Measurements from ENCODE around the gene USP49. TPM values are rescaled to one million over a fixed set of nuclear protein-coding genes. Genes with fewer than 3 reads are reported as not detected.
A peak's percentile ranks its signal among the peaks of the same experiment; 100 is the strongest.

The USP49 gene
- total RNA-seq, 4 donors from 2014 or later: 2.3 to 7.9 (median 4.0) TPM

DNA sequence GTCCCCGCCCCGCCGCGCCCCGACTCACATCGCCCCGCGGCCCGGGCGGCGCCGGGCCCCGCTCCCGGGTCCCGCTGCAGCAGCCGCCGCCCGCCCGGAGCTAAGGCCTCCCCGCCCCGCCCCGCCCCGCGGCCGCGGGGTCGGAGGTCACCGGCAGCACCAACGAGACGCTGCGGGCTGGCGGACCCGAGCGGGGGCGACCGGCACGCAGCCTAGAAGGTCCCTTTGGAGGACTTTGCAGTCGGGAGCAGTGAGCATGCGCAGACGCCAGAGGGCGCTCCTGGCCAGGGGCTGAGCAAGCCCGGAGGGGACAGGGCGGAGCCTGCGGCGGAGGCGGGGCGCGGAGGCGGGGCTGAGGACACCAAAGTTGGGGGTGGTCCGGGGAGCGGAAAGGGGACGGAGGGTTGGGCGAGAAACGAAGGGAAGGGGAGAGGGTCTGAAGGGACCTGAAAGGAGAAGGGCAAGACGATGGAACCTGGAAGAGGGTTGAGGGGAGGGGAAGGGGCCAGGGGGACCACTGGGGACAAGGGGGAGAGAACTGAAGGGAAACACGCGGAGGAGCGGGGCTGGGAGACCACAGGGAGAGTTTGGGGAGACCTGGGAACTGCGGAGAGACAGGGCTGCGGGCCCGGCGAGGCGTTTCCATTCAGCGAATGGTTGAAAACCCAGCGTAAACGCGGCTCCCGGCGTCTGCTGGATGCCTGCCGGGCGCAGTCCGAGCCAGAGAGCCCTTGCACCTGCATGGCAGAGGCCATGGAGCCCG, 115.2 kb downstream of the USP49 start, which contains the start of gene FRS3:
Gene FRS3, minus strand, starts transcription at position 113 of the 763 bp plus-strand sequence. CDS start 2,913 bp downstream, outside the sequence.
- Histone ChIP-seq H3K36me3 (peaks cover 0 to 2% (median 0%) of the 10 kb centered on the region in 4 donors), H3K27ac (peak within 1 kb of the TSS; percentile 88 to 96 (median 92)), H3K4me1 (peaks cover 13 to 23% (median 20%) of the 10 kb centered on the region in 4 donors), H3K27me3 (no peaks in the 10 kb centered on the region), H3K4me3 (peak within 1 kb of the TSS; percentile 67 to 91 (median 84)), H3K9me3 (no peaks in the 10 kb centered on the region)
- 1% methylated on average over 14 to 38 of the region's 73 CpGs for WGBS, 2 donors (ENCODE audit: low coverage in 1 of 2)
- DNase-seq: peak; percentile 100
- in situ Hi-C loops (cut with MboI; ENCODE audit: low pct_ligation_motif_present in 1 of 4, low pct_unique_long_range_greater_than_20kb in 1 of 4, low sequenced_read_pairs in 3 of 4): loop anchor here in 3 of 4 donors (5.0 to 25.0 kb wide), 3 partner anchors 132 to 267 kb away; partner anchors contain the start of genes BYSL (in 1 of the 3) and MED20 (in 1 of the 3)
- intact Hi-C loops (cut with DNase I; ENCODE audit: low total_unique reads): loop anchor here (5.0 kb wide), 2 partner anchors 263 to 267 kb away; no protein-coding TSS in a partner anchor
- no peak for TF ChIP-seq POLR2A (IDR thresholded peaks at IDR 0.05)
- TF ChIP-seq, protein P1, sequence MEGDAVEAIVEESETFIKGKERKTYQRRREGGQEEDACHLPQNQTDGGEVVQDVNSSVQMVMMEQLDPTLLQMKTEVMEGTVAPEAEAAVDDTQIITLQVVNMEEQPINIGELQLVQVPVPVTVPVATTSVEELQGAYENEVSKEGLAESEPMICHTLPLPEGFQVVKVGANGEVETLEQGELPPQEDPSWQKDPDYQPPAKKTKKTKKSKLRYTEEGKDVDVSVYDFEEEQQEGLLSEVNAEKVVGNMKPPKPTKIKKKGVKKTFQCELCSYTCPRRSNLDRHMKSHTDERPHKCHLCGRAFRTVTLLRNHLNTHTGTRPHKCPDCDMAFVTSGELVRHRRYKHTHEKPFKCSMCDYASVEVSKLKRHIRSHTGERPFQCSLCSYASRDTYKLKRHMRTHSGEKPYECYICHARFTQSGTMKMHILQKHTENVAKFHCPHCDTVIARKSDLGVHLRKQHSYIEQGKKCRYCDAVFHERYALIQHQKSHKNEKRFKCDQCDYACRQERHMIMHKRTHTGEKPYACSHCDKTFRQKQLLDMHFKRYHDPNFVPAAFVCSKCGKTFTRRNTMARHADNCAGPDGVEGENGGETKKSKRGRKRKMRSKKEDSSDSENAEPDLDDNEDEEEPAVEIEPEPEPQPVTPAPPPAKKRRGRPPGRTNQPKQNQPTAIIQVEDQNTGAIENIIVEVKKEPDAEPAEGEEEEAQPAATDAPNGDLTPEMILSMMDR (IDR thresholded peaks at IDR 0.05): peak; percentile 83 to 97 (median 88)
- peak in 2 of 3 donors; percentile 45 to 69 for TF ChIP-seq POLR2AphosphoS5 (IDR thresholded peaks at IDR 0.05)

DNA sequence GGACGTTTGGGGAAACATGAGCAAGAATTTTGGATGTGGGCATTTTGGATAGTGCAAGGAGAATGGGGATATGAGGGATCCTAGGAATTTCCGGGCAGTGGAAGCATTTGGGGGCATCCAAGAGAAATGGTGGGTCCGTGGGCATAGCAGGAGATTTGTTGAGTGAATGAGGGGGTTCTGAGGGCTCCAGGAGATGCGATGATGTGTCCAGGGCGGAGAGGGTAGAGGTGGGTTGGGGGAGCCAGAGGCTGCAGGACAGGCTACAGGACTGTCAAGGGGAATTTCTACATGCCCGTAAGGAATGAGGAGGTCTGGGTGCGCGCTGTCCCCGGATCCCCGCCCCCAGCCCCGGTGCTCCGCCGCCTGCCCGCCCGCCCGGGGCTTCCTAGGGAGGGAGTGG, 115.8 kb downstream of the USP49 start:
- peaks cover 13 to 23% (median 20%) of the 10 kb centered on the region in 4 donors for H3K4me1 ChIP-seq
- no peaks in the 10 kb centered on the region for H3K27me3 ChIP-seq
- 3 to 5% methylated on average over 5 to 14 of the region's 16 CpGs for WGBS, 2 donors (ENCODE audit: low coverage in 1 of 2)
- H3K4me3 ChIP-seq: peak overlapping the region; percentile 54 to 87 (median 74)
- H3K27ac ChIP-seq: peak overlapping the region; percentile 66 to 95 (median 89)
- no peak for DNase-seq
- intact Hi-C loops (cut with DNase I; ENCODE audit: low total_unique reads): loop anchor here (5.0 kb wide), 1 partner anchor 262 kb away; no protein-coding TSS in a partner anchor
- TF ChIP-seq POLR2A (IDR thresholded peaks at IDR 0.05): no peak
- TF ChIP-seq POLR2AphosphoS5 (IDR thresholded peaks at IDR 0.05): no peak
- TF ChIP-seq EP300 (IDR thresholded peaks at IDR 0.05; ENCODE audit: low read depth): no peak
- TF ChIP-seq, protein P1 (IDR thresholded peaks at IDR 0.05): no peak
- H3K36me3 ChIP-seq: peaks cover 0 to 8% (median 3%) of the 10 kb centered on the region in 4 donors
- in situ Hi-C loops (cut with MboI; ENCODE audit: low pct_ligation_motif_present in 1 of 4, low pct_unique_long_range_greater_than_20kb in 1 of 4, low sequenced_read_pairs in 3 of 4): loop anchor here in 1 of 4 donors (25.0 kb wide), 1 partner anchor 133 kb away; the partner anchor contains the start of genes BYSL and MED20
- H3K9me3 ChIP-seq: no peaks in the 10 kb centered on the region

DNA sequence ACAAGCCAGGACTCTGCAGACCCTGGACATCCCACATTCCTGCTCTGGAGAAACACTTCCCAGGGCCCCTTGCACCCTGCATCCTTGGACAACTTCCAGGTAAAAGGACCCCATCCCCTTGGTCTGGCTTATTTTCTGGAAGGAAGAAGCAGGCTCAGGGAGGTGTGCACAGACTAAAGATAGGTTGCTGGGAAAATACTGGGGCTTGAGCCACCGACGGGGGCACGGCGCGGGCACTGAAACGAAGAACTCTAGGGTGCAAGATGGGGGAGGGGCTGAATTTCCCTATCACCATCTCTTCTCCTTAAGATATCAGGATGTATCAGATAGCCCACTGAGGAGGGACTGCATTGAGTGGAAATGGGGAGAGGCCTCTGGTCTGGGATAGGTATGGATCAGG, 116.3 kb downstream of the USP49 start:
- in situ Hi-C loops (cut with MboI; ENCODE audit: low pct_ligation_motif_present in 1 of 4, low pct_unique_long_range_greater_than_20kb in 1 of 4, low sequenced_read_pairs in 3 of 4): loop anchor here in 1 of 4 donors (25.0 kb wide), 1 partner anchor 133 kb away; the partner anchor contains the start of genes BYSL and MED20
- 0 to 46% methylated on average over 1 to 6 of the region's 6 CpGs for WGBS, 2 donors (ENCODE audit: low coverage in 1 of 2)

More for the DNA sequence above, 116.3 kb downstream of the USP49 start:
- Histone ChIP-seq H3K27me3 (no peaks in the 10 kb centered on the region), H3K36me3 (peaks cover 0 to 13% (median 4%) of the 10 kb centered on the region in 4 donors), H3K9me3 (no peaks in the 10 kb centered on the region), H3K4me1 (peaks cover 13 to 23% (median 20%) of the 10 kb centered on the region in 4 donors), H3K4me3 (peak overlapping the region in 3 of 4 donors; percentile 67 to 87 (median 80)), H3K27ac (peak overlapping the region in 3 of 4 donors; percentile 66 to 95 (median 88))
- intact Hi-C loops (cut with DNase I; ENCODE audit: low total_unique reads): loop anchor here (5.0 kb wide), 1 partner anchor 262 kb away; no protein-coding TSS in a partner anchor
- no peak for TF ChIP-seq POLR2AphosphoS5 (IDR thresholded peaks at IDR 0.05)
- TF ChIP-seq POLR2A (IDR thresholded peaks at IDR 0.05): no peak
- no peak for TF ChIP-seq EP300 (IDR thresholded peaks at IDR 0.05; ENCODE audit: low read depth)
- TF ChIP-seq, protein P1 (IDR thresholded peaks at IDR 0.05): no peak
- no peak for DNase-seq

Data from transverse colon (tissue), 4 donors.